ENCODE measurements around the gene MIEN1.

Gene MIEN1

GRCh38 chr17:39739885-39740356, 9.6 kb upstream of the MIEN1 start:
- Histone ChIP-seq H3K4me3 (ENCODE audit: low read depth in 1 of 2, low read length in 2 of 2) (peak overlapping the region; percentile 75 to 79), H3K27ac (ENCODE audit: low read depth, low read length) (peak overlapping the region; percentile 84), H3K27me3 (ENCODE audit: control insufficient read depth in 1 of 2, insufficient read depth in 2 of 2, low read length in 2 of 2) (peaks cover 0 to 4% of the 10 kb centered on the region in 2 donors), H3K9me3 (ENCODE audit: control insufficient read depth in 1 of 2, low read length in 2 of 2) (no peaks in the 10 kb centered on the region), H3K36me3 (ENCODE audit: control insufficient read depth in 1 of 2, insufficient read depth in 2 of 2, low read length in 2 of 2) (peaks cover 11 to 20% of the 10 kb centered on the region in 2 donors), H3K4me1 (ENCODE audit: control insufficient read depth in 1 of 2, insufficient read depth in 2 of 2, low read length in 2 of 2) (peaks cover 16 to 26% of the 10 kb centered on the region in 2 donors), H3K9ac (ENCODE audit: low read depth in 1 of 2, low read length in 2 of 2) (peak overlapping the region; percentile 72 to 88)

GRCh38 chr17:39738983-39739884, 8.9 kb upstream of the MIEN1 start:
- peak overlapping the region; percentile 86 for H3K27ac ChIP-seq (ENCODE audit: low read depth, low read length)
- peaks cover 0 to 4% of the 10 kb centered on the region in 2 donors for H3K27me3 ChIP-seq (ENCODE audit: control insufficient read depth in 1 of 2, insufficient read depth in 2 of 2, low read length in 2 of 2)
- peaks cover 16 to 26% of the 10 kb centered on the region in 2 donors for H3K4me1 ChIP-seq (ENCODE audit: control insufficient read depth in 1 of 2, insufficient read depth in 2 of 2, low read length in 2 of 2)
- peaks cover 5 to 14% of the 10 kb centered on the region in 2 donors for H3K36me3 ChIP-seq (ENCODE audit: control insufficient read depth in 1 of 2, insufficient read depth in 2 of 2, low read length in 2 of 2)
- H3K9ac ChIP-seq (ENCODE audit: low read depth in 1 of 2, low read length in 2 of 2) = peak overlapping the region; percentile 72 to 88
- no peaks in the 10 kb centered on the region for H3K9me3 ChIP-seq (ENCODE audit: control insufficient read depth in 1 of 2, low read length in 2 of 2)
- peak overlapping the region; percentile 75 to 82 for H3K4me3 ChIP-seq (ENCODE audit: low read depth in 1 of 2, low read length in 2 of 2)

- peak overlapping the region; percentile 86 for H3K27ac ChIP-seq (ENCODE audit: low read depth, low read length)
- H3K36me3 ChIP-seq (ENCODE audit: control insufficient read depth in 1 of 2, insufficient read depth in 2 of 2, low read length in 2 of 2) = peaks cover 5 to 10% of the 10 kb centered on the region in 2 donors
- no peaks in the 10 kb centered on the region for H3K9me3 ChIP-seq (ENCODE audit: control insufficient read depth in 1 of 2, low read length in 2 of 2)
- H3K4me1 ChIP-seq (ENCODE audit: control insufficient read depth in 1 of 2, insufficient read depth in 2 of 2, low read length in 2 of 2) = peaks cover 16 to 26% of the 10 kb centered on the region in 2 donors
- H3K9ac ChIP-seq (ENCODE audit: low read depth in 1 of 2, low read length in 2 of 2) = peak overlapping the region; percentile 86 to 88
- H3K27me3 ChIP-seq (ENCODE audit: control insufficient read depth in 1 of 2, insufficient read depth in 2 of 2, low read length in 2 of 2) = peaks cover 0 to 4% of the 10 kb centered on the region in 2 donors
- peak overlapping the region; percentile 75 to 82 for H3K4me3 ChIP-seq (ENCODE audit: low read depth in 1 of 2, low read length in 2 of 2)
Measured at GRCh38 chr17:39738568-39738901, 8.2 kb upstream of the MIEN1 start.

- Histone ChIP-seq H3K27me3 (ENCODE audit: control insufficient read depth in 1 of 2, insufficient read depth in 2 of 2, low read length in 2 of 2) (peaks cover 0 to 4% of the 10 kb centered on the region in 2 donors), H3K4me3 (ENCODE audit: low read depth in 1 of 2, low read length in 2 of 2) (peak within 1 kb of the TSS; percentile 75 to 82), H3K4me1 (ENCODE audit: control insufficient read depth in 1 of 2, insufficient read depth in 2 of 2, low read length in 2 of 2) (peaks cover 16 to 26% of the 10 kb centered on the region in 2 donors), H3K27ac (ENCODE audit: low read depth, low read length) (peak within 1 kb of the TSS; percentile 86), H3K9me3 (ENCODE audit: control insufficient read depth in 1 of 2, low read length in 2 of 2) (no peaks in the 10 kb centered on the region), H3K36me3 (ENCODE audit: control insufficient read depth in 1 of 2, insufficient read depth in 2 of 2, low read length in 2 of 2) (peaks cover 4 to 5% of the 10 kb centered on the region in 2 donors), H3K9ac (ENCODE audit: low read depth in 1 of 2, low read length in 2 of 2) (peak within 1 kb of the TSS; percentile 86 to 88)
Measured at GRCh38 chr17:39737760-39738567, 7.6 kb upstream of the MIEN1 start, which contains the start of gene GRB7. Gene GRB7, plus strand, starts transcription at chr17:39737938. Its CDS starts 4,364 bp downstream, at chr17:39742302.

- peak overlapping the region; percentile 86 for H3K27ac ChIP-seq (ENCODE audit: low read depth, low read length)
- no peaks in the 10 kb centered on the region for H3K27me3 ChIP-seq (ENCODE audit: control insufficient read depth in 1 of 2, insufficient read depth in 2 of 2, low read length in 2 of 2)
- H3K4me3 ChIP-seq (ENCODE audit: low read depth in 1 of 2, low read length in 2 of 2) = peak overlapping the region; percentile 75 to 82
- H3K36me3 ChIP-seq (ENCODE audit: control insufficient read depth in 1 of 2, insufficient read depth in 2 of 2, low read length in 2 of 2) = peaks cover 0 to 2% of the 10 kb centered on the region in 2 donors
- peaks cover 16 to 26% of the 10 kb centered on the region in 2 donors for H3K4me1 ChIP-seq (ENCODE audit: control insufficient read depth in 1 of 2, insufficient read depth in 2 of 2, low read length in 2 of 2)
- H3K9me3 ChIP-seq (ENCODE audit: control insufficient read depth in 1 of 2, low read length in 2 of 2) = no peaks in the 10 kb centered on the region
- H3K9ac ChIP-seq (ENCODE audit: low read depth in 1 of 2, low read length in 2 of 2) = peak overlapping the region; percentile 86 to 88
Measured at GRCh38 chr17:39737206-39737759, 7.0 kb upstream of the MIEN1 start.

GRCh38 chr17:39736319-39737165, 6.2 kb upstream of the MIEN1 start:
- peak overlapping the region; percentile 86 to 88 for H3K9ac ChIP-seq (ENCODE audit: low read depth in 1 of 2, low read length in 2 of 2)
- peak overlapping the region in 1 of 2 donors; percentile 18 for H3K4me3 ChIP-seq (ENCODE audit: low read depth in 1 of 2, low read length in 2 of 2)
- H3K36me3 ChIP-seq (ENCODE audit: control insufficient read depth in 1 of 2, insufficient read depth in 2 of 2, low read length in 2 of 2) = no peaks in the 10 kb centered on the region
- no peak overlapping the region for H3K27ac ChIP-seq (ENCODE audit: low read depth, low read length)
- no peaks in the 10 kb centered on the region for H3K9me3 ChIP-seq (ENCODE audit: control insufficient read depth in 1 of 2, low read length in 2 of 2)
- H3K4me1 ChIP-seq (ENCODE audit: control insufficient read depth in 1 of 2, insufficient read depth in 2 of 2, low read length in 2 of 2) = peaks cover 16 to 26% of the 10 kb centered on the region in 2 donors
- no peaks in the 10 kb centered on the region for H3K27me3 ChIP-seq (ENCODE audit: control insufficient read depth in 1 of 2, insufficient read depth in 2 of 2, low read length in 2 of 2)

- H3K9me3 ChIP-seq (ENCODE audit: control insufficient read depth in 1 of 2, low read length in 2 of 2) = no peaks in the 10 kb centered on the region
- H3K27ac ChIP-seq (ENCODE audit: low read depth, low read length) = no peak overlapping the region
- H3K36me3 ChIP-seq (ENCODE audit: control insufficient read depth in 1 of 2, insufficient read depth in 2 of 2, low read length in 2 of 2) = no peaks in the 10 kb centered on the region
- peaks cover 16 to 23% of the 10 kb centered on the region in 2 donors for H3K4me1 ChIP-seq (ENCODE audit: control insufficient read depth in 1 of 2, insufficient read depth in 2 of 2, low read length in 2 of 2)
- no peaks in the 10 kb centered on the region for H3K27me3 ChIP-seq (ENCODE audit: control insufficient read depth in 1 of 2, insufficient read depth in 2 of 2, low read length in 2 of 2)
- peak overlapping the region in 1 of 2 donors; percentile 18 for H3K4me3 ChIP-seq (ENCODE audit: low read depth in 1 of 2, low read length in 2 of 2)
- H3K9ac ChIP-seq (ENCODE audit: low read depth in 1 of 2, low read length in 2 of 2) = peak overlapping the region in 1 of 2 donors; percentile 29
Measured at GRCh38 chr17:39735882-39736281, 5.5 kb upstream of the MIEN1 start.

- Histone ChIP-seq H3K36me3 (ENCODE audit: control insufficient read depth in 1 of 2, insufficient read depth in 2 of 2, low read length in 2 of 2) (peaks cover 3 to 13% of the 10 kb centered on the region in 2 donors), H3K4me1 (ENCODE audit: control insufficient read depth in 1 of 2, insufficient read depth in 2 of 2, low read length in 2 of 2) (peaks cover 23 to 24% of the 10 kb centered on the region in 2 donors), H3K9ac (ENCODE audit: low read depth in 1 of 2, low read length in 2 of 2) (no peak overlapping the region), H3K27me3 (ENCODE audit: control insufficient read depth in 1 of 2, insufficient read depth in 2 of 2, low read length in 2 of 2) (no peaks in the 10 kb centered on the region), H3K27ac (ENCODE audit: low read depth, low read length) (no peak overlapping the region), H3K4me3 (ENCODE audit: low read depth in 1 of 2, low read length in 2 of 2) (no peak overlapping the region), H3K9me3 (ENCODE audit: control insufficient read depth in 1 of 2, low read length in 2 of 2) (no peaks in the 10 kb centered on the region)
Measured at GRCh38 chr17:39732586-39732985, 2.3 kb upstream of the MIEN1 start.

- Histone ChIP-seq H3K36me3 (ENCODE audit: control insufficient read depth in 1 of 2, insufficient read depth in 2 of 2, low read length in 2 of 2) (peaks cover 19 to 41% of the 10 kb centered on the region in 2 donors), H3K4me3 (ENCODE audit: low read depth in 1 of 2, low read length in 2 of 2) (peak overlapping the region; percentile 78 to 89), H3K9me3 (ENCODE audit: control insufficient read depth in 1 of 2, low read length in 2 of 2) (no peaks in the 10 kb centered on the region), H3K4me1 (ENCODE audit: control insufficient read depth in 1 of 2, insufficient read depth in 2 of 2, low read length in 2 of 2) (peaks cover 12 to 13% of the 10 kb centered on the region in 2 donors), H3K27me3 (ENCODE audit: control insufficient read depth in 1 of 2, insufficient read depth in 2 of 2, low read length in 2 of 2) (no peaks in the 10 kb centered on the region), H3K27ac (ENCODE audit: low read depth, low read length) (no peak overlapping the region), H3K9ac (ENCODE audit: low read depth in 1 of 2, low read length in 2 of 2) (peak overlapping the region; percentile 82 to 95)
Measured at GRCh38 chr17:39729280-39729851, 966 bp downstream of the MIEN1 start.

Data from duodenal mucosa (tissue), 2 donors.